EH (cell line): ENCODE measurements around the gene ASB5.
"Not testable (repeated sequence)": the region's sequence is repeated elsewhere in the genome, so short reads cannot be mapped to it uniquely, and the experiment has no call there.

Source experiments
- DNase-seq: peaks from one replicate; pipeline ENCODE4 v3.0.0-alpha.2; 2015; ENCODE audit warnings: low read depth

ASB5 gene

DNA sequence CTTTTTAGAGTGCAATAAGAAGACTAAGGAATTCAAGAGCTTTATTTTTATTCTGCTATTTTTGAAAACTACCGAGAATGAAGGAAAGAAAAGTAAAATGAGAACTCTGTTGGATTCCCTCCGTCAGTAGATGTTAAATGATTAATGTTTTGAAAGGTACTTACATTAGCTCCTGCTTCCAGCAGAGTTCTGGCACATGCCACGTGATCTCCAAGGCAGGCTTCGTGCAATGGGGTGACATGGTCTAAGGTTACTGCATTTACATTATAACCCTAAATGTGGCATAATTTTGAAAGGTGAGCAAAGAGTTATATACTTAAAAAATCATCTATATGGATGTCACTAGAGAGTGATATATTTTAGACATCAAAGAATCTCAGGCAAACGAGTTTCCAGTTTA, 46.9 kb downstream of the ASB5 start:
- no peak for DNase-seq

DNA sequence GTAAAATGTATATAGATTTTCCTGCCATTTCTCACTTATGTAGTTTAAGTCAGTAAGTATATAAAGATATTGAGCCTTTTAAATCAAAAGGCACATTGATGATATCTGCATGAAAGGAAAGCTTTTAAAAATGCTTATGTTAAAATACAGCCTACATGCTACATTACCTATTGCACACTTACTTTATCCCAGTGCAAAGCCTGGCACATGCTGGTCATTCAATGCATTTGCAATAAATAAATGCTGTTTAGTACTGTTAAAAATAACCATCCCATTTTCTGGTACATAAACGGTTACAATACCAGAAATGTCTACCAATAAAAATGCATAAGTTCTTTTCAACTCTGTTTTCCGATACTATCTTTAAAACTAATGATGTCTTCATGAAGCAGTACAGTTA, 51.5 kb downstream of the ASB5 start:
- DNase-seq = no peak

DNA sequence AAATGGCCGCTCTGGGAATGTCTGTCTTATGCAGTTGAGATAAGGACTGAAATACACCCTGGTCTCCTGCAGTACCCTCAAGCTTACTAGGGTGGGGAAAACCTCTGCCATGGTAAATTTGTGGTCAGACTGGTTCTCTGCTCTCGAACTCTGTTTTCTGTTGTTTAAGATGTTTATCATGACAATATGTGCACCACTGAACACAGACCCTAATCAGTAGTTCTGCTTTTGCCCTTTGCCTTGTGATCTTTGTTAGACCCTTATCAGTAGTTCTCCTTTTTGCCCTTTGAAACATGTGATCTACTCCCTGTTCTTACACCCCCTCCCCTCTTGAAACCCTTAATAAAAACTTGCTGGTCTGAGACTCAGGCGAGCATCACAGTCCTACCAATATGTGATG, 56.7 kb downstream of the ASB5 start:
- DNase-seq = not testable (repeated sequence)

DNA sequence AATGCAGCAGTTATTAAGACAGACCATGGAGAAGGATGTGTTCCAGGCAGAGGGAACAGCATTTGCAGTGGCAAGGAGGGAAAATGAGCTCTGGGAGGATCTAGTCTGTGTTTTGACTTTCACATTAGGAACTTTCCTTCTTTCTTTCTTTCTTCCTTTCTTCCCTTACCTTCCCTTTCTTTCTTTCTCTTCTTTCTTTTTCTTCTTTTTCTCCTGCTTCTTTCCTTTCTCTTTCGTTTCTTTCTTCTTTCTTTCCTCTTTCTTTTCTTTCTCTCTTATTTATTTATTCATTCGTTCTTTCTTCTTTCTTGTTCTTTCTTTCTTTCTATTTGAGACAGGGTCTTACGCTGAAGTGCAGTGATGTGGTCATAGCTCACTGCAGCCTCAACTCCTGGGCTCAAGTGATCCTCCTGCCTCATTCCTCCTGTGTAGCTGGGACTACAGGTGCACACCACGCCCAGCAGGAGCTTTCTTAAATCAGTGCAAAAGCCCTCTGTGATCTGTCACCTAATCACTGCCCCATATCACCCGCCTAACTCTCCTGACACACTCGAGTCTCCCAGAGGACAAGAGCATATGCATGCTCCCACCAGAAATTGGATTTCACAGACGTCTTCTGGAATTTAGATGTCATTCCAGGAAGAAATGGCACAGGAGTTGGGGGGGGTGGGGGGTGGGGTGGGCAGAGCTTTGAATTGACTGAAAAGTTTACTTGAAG, 58.3 kb downstream of the ASB5 start:
- no peak for DNase-seq

DNA sequence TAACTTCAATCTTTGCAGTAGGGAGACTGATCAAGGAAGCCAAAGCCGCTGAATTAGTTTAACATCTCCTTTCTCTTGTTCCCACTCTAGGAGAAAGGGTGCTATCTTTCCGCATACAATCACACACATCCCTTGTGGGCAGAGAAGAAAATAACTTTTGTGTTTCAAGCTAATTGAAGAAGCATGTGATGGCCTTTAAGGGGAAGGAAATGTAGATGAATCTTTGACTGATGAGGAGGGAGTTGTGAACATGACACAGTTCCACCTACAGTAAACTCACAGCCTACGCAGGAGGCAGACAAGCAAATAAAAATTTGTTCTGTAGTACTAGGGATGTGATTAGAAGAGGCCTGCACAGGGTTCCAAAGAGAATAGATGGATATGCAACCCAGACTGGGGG, 58.9 kb downstream of the ASB5 start:
- DNase-seq = no peak

DNA sequence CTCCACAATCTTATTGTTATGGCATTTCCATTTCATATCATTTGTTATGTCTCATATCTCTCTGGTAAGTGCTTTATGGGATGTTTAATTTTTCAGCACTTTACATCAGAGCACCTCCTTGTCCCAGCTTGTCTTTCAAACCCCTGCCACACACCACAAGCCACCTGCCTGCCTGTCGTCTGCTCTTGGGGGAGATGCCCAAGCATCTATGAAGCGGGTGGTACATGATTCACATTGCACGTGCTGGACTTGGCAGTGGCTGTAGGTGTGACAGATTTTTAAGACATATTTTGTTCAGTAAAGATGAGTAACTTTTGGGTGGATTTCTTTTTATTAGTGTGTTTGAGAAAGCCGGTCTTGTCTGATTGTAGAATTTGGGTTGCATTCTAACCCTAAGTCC, 59.5 kb downstream of the ASB5 start:
- no peak for DNase-seq

DNA sequence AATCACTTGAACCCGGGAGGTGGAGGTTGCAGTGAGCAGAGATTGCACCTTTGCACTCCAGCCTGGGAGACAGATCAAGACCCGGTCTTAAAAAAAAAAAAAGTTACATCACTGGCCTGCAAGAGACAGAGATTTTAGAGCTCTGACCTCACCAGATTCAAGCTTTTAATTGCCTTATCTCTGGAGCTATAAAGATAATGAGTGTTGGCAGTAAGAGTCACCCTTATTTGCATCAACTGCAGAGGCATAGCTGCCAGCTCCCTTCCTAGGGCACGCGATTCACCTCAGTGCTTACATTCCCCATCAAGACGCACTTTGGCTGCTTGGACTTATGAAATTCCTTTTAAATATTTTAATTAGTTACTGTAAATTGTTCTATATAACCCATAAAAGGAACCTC, 61.2 kb downstream of the ASB5 start:
- DNase-seq = peak; percentile 58

DNA sequence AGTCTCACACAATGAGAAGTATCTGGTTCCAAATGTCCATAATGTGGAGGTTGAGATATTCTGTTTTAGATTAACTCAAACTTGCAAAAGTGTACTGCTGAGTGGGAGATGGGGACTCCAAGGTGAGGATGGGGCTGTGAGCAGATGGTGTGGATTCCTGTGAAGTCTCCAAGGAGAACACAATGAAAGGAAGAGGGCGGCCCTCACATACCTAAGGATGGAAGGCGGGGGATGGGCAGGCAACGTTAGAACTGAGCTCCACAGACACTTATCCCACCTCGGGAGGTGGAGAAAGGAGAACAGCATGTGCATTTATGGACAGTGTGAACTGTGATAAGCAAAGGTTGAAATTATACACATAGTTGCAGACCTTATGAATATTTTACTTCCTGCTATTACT, 63.7 kb downstream of the ASB5 start:
- DNase-seq = no peak

DNA sequence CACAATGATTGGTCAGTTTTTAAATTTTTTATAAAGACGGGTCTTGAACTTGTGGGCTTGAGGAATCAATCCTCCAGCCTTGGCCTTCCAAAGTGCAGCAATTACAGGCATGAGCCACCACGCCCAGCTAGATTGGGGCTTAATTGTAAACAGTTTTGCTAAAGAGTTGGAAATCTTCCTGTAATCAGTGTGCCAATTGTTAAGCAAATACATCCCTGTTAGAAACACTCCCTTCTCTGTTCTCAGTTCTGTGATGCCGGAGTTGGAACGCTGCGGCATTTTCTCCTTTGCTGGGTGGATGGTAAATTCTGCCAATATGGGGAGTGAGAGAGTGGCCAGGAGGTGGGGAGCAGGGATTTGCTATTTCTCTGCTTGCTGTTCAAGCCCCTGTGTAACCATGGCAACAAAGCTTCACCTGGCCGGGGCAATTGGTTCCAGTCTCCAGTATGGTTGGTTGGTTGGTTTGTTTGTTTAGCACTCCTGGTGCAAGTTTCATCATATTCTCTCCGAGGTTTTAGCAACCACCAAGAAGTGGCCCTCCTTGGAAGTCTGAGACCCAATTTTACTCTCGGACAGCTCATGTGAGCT, 70.6 kb downstream of the ASB5 start:
- no peak for DNase-seq

DNA sequence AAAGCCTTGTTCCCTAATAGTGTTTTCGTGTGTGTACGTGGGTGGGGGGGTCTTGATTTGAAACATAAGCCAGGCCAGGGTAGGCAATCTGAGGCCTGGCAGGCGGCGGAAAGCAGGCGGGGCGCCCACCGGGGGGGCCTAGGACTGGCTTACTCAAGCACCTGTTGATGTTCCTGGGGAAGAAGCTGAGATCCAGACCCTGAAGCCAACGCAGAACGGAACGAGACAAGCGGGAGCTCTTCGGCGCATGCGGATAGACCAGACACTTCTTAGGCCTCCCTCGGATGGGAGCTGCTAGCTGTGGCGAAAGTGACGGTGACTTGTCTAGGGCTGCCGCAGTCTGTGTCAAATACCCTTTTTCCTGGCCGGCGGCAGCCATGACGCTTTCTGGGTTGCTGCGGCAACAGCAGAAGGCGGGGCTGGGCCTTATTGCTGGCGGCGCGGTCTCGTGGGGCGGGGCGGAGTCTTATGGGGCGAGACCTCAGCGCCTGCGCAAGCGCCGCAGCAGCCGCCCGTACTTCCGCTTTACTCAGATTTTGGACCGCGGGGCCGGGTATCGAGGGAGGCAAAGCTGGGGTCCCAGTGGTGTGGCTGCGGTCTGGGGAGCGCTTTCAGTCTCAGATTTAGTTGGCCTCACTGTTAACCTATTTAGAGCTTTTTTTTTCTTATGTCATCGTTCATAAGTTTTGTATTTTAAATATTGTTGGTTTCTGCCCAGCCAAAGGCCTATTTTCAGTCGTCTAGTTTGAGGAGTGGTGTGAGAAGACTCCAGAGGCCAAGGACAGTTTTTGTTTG, 73.6 kb downstream of the ASB5 start, which contains the start of gene SPATA4:
SPATA4 (minus strand) TSS at position 402 of the 795 bp plus-strand sequence; CDS start at position 379, 23 bp downstream.
- DNase-seq = peak; percentile 93

DNA sequence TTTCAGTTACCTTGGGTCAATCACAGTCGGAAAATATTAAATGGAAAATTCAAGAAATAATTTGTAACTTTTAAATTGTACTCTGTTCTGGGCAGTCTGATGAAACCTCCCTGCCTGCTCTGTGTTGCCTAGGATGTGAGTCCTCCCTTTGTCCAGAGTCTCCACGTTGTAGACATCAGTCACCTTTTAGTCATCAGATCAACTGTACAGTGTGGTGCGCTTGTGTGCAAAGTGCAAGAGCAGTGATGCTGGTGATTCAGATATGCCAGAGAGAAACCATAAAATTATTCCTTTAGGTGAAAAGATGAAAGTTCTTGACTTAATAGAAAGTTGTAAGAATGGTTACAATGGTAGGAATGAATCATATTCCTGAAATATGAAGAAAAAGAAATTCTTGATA, 75.1 kb downstream of the ASB5 start:
- peak; percentile 86 for DNase-seq

DNA sequence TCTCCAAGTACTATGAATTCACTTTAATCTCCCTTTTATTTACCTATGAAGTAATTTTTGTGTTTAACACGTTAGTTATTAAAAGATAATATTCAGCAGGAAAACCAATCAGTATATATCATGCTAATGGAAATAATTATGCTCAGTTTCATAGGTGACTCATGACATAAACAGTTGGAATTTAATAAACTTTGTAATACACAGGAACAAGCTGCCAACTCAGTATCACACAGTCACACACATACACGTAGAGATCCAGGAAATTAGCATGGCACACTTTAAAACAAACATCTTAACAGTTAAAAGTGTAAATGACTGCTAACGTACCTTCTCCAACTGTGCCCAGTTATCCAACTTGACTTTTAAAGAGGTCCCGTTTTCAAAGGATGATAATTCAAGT, 75.9 kb downstream of the ASB5 start:
- peak; percentile 68 for DNase-seq

DNA sequence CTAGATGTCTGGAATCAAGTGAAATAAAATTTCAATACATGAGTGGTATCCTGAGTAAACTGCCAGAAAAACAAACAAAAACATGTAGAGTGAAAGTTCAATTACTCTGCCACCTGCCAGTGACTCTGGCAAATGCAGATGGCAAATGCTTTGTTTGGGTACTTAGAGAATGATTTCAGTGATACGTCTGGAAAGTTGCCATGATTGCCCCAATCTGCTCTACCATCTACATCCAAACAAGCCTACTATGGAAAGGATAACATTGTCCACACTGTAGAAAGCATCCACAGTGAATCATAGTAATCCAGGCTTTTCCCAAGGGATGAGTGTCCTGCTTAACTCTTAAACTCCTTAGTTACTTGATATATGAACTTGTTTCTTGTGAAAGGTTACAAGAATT, 77.0 kb downstream of the ASB5 start:
- peak; percentile 66 for DNase-seq

DNA sequence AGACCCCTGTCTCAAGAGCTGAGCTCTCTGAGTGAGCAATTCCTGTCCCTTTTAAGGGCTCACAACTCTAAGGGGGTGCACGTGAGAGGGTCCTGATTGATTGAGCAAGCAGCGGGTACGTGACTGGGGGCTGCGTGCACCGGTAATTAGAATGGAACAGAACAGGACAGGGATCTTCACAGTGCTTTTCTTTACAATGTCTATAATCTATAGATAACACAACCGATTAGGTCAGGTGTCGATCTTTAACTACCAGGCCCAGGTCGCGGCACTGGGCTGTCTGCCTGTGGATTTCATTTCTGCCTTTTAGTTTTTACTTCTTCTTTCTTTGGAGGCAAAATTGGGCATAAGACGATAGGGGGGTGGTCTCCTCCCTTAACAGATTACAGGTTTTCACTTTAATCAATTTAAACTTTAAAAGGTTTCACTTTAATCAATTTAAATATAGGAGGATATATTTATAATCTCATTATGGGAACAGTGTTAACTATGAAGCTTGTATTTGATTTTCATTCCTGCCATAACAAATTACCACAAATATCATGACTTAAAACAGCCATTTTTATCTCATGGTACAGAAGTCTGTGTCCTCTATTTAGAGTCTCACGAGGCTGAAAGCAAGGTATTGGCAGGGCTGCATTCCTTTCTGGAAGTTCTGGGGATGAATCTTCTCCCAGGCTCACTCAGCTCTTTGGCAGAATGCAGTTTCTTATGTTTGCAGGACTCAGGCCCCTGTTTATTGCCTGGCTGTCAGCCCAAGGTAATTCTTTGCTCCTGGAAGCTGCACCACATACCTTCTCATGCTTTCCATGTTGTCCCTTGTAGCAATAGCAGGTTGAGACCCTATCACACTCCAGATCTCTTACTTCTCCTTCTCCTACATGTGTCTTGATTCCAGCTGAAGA, 78.9 kb downstream of the ASB5 start:
- DNase-seq = peak; percentile 60

DNA sequence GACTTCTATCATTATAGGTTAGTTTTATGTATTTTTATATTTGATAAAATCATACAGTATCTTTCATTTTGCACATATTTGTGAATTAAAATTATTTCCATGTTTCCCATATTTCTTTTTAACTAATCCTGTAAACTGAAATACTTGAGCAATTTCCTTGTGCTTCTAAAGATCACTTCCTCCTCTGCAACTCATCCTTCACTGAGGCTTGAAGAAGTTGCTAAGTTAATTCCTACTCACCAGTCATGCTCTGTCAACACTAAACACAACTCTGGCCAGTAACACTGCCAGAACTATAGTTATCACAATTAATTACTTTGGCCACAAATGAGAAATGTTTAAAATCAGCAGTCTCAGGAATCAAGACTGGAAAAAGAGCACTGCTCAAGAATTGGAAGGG, 80.4 kb downstream of the ASB5 start:
- no peak for DNase-seq

DNA sequence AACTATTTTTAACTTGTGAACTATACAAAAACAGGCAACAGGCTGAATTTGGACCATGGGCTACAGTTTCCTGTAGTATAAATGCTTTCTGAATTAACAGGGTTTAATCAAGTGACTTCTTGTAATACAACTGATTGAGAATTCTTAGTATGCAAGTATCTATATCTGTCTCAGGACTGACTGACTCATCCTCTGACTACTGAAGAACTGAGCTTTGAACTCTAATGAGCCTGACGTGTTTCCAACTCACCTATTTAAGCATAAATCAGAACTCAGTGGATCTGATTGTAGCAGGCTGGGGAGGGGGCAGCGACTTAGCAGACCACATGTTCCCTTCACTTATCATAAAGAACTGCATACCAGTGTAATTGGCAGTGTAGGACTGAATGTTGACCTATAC, 81.4 kb downstream of the ASB5 start:
- DNase-seq = peak; percentile 55

DNA sequence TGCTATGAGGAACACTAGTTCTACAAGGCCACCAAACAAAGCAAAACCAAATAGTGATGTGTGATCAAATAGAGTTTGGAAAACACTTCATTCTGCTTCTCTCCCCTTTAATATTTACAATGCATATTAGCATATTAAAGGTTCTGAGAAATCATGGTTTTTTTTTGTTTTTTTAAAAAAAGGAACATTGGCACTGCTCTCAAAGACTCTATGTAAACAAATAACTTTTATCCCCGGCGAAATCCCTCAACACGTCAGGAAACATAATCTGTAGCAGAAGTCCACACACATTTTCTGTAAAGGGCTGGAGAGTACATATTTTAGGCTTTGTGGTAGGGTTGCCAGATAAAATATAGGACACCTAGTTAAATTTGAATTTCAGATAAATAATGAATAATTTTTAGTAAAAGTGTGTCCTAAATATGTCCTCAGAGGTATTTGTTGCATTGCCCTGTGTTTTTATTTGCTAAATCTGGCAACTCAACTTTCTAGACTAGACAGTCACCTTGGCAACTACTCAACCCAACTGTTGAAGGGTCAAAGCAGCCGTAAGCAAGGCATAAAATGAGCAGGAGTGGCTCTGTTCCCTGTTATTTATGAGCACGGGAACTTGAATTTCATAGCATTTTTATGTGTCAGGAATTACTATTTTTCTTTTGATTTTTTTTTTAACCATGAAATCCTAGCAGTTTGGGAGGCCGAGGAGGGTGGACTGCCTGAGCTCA, 82.2 kb downstream of the ASB5 start:
- peak; percentile 36 for DNase-seq

DNA sequence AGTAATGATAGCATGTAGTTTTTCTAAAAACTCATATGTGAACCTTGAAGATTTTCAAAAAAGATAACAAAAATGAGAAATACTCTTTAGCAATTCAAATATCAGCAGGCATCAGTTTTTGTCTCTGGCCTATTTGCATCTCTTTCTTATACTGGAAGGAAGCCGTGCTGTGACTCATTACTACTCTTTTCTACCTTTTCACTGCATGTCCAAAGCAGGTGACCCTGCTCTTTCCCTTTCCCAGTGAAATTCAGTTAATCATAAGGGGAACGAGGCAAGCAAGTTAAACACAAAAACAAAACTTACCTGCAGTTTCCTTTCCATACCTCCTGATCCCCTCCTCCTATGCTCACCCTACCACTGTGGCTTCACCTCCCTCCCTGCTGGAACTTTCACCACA, 83.0 kb downstream of the ASB5 start:
- DNase-seq = no peak

DNA sequence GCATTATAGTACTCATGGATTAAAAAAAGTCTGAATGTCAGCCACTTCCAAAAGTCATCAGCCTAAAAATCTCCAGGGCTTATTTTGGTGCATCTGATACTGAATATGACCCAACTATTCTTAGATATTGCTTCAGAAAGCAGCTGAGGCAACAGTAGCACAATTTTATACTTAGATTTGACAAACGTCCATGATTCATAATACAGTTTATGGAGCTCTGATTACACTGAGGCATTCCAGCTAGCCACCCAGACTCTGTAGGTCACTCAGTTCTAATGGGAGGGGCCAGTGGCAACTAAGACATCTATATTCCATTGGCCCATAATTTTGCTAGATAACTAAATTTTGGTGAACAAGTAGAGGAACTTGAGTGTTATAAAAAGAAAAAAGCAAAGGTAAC, 84.0 kb downstream of the ASB5 start:
- DNase-seq = peak; percentile 88
